H1 (cell line): ENCODE measurements around the gene ITPR3.

Experiments
- CBX5 ChIP-seq: fragments of 300-800, 300-1000 bp; sonication (generic); IDR thresholded peaks from 2 replicates; pipeline ENCODE4 v1.7.1; 2016; ENCODE audit warnings: antibody characterized with exemption, low read length, low read depth
- CEBPB ChIP-seq: IDR thresholded peaks from 2 replicates; pipeline ENCODE4 v1.6.1; 2012; ENCODE audit warnings: low read depth, low read length
- CTCF ChIP-seq, 3 experiments: IDR thresholded peaks; 1 replicate in 2 of 3; 2 replicates in 1 of 3; pipeline versions ENCODE4 v1.5.1 to v1.6.1; 2011; ENCODE audit warnings: low read length in 3 of 3, mild to moderate bottlenecking in 3 of 3, inconsistent platforms in 2 of 3, low read depth in 1 of 3, moderate library complexity in 1 of 3; ENCODE audit not compliant: insufficient read depth in 1 of 3; ENCODE audit errors: control extremely low read depth in 1 of 3
- RBBP5 ChIP-seq: IDR thresholded peaks from 2 replicates; pipeline ENCODE4 v1.7.1; 2012; ENCODE audit warnings: low read depth, mild to moderate bottlenecking, inconsistent platforms, low read length, moderate library complexity, borderline replicate concordance
- SAP30 ChIP-seq: fragments of 300-600 bp; sonication (generic); IDR thresholded peaks from 2 replicates; pipeline ENCODE4 v1.7.1; 2012; ENCODE audit warnings: low read length, moderate library complexity, mild to moderate bottlenecking, inconsistent platforms; ENCODE audit not compliant: insufficient read depth, insufficient replicate concordance
- SP1 ChIP-seq: IDR thresholded peaks from 2 replicates; pipeline ENCODE4 v1.6.1; 2011; ENCODE audit warnings: low read depth, low read length
- TBP ChIP-seq: IDR thresholded peaks from 2 replicates; pipeline ENCODE4 v1.6.1; 2011; ENCODE audit warnings: low read depth, low read length, improper control_type of control experiment
- TEAD4 ChIP-seq: IDR thresholded peaks from 2 replicates; pipeline ENCODE4 v1.6.1; 2012; ENCODE audit warnings: low read depth, low read length, inconsistent platforms, mixed read lengths

- no peak for TF ChIP-seq CTCF (IDR thresholded peaks at IDR 0.05; ENCODE audit: control extremely low read depth in 1 of 3, insufficient read depth in 1 of 3, low read depth in 1 of 3, low read length in 3 of 3)
- no peak for TF ChIP-seq TEAD4
- TF ChIP-seq SAP30, result no peak
- TF ChIP-seq SP1, result no peak
- TF ChIP-seq RBBP5, result no peak
- TF ChIP-seq CEBPB, result no peak
- TF ChIP-seq TBP, result no peak
- TF ChIP-seq CBX5, result no peak
Measured at GRCh38 chr6:33670086-33670660, 49.1 kb downstream of the ITPR3 start.
